Measurements from ENCODE around the gene SRPK2.

GRCh38 chr7:105216786-105217185 is 171.9 kb downstream of the SRPK2 start:
- no peak for TF ChIP-seq CTCF (IDR thresholded peaks at IDR 0.05)
- TF ChIP-seq POLR2A (IDR thresholded peaks at IDR 0.05), result no peak
